ENCODE measurements around the gene PSME1. TPM values are rescaled to one million over a fixed set of nuclear protein-coding genes. Genes with fewer than 3 reads are reported as not detected.
A peak's percentile ranks its signal among the peaks of the same experiment; 100 is the strongest.

Gene PSME1
- total RNA-seq, 1 experiment from 2014 or later = 160 TPM

DNA sequence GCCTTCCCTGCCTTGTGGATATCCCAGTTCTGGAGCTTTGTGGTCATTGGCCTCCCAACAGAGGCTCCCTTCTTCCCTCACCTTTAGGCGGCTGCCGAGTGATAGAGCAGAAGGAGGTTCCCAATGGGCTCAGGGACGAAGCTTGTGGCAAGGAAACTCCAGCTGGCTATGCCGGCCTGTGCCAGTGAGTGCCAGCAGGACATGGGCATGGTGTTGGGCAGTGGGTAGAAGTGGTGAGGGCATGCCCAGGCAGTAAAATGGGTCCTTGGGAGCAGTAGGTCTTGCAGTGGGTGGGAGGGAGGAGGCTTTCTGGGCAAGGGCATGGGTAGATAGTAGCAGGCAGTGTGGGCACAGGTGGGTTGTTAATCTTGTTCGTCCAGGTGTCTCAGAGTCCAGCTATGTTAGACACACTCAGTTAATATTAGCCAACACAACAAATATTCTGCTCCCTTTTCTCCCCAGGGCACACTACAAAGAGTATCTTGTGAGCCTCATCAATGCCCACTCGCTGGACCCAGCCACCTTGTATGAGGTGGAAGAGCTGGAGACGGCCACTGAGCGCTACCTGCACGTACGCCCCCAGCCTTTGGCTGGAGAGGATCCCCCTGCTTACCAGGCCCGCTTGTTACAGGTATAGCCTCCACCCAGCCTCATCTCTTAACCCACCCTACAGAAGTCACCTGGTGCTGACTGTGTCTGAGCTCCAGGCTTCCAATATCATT, 23.9 kb downstream of the PSME1 start:
- peaks cover 8% of the 10 kb centered on the region for H3K4me1 ChIP-seq (ENCODE audit: insufficient read depth, low read length, poor library complexity, severe bottlenecking)
- peaks cover 51% of the 10 kb centered on the region for H3K36me3 ChIP-seq (ENCODE audit: insufficient read depth, low read length, poor library complexity, severe bottlenecking)
- no peak overlapping the region for H3K4me3 ChIP-seq (ENCODE audit: low read depth, low read length, poor library complexity, severe bottlenecking)
- H3K9me3 ChIP-seq (ENCODE audit: low read depth, low read length, poor library complexity, severe bottlenecking) = no peaks in the 10 kb centered on the region
- intact Hi-C loops (cut with micrococcal nuclease; ENCODE audit: unreplicated experiment) = no loop called here
- no peaks in the 10 kb centered on the region for H3K27me3 ChIP-seq (replicated peaks; ENCODE audit: insufficient read depth, low read depth, low read length, poor library complexity)
- no TSS peak for BruUV-seq (replicated peaks)
- H3K27ac ChIP-seq (ENCODE audit: low read depth, low read length, poor library complexity, severe bottlenecking) = no peak overlapping the region
- POLR2A ChIA-PET (ENCODE audit: low non-redundant PET) = interaction anchor here (0.7 to 1.2 kb wide), 2 partner anchors 95 to 251 kb away, joined by 4 to 12 read pairs; no protein-coding TSS in a partner anchor
- TF ChIP-seq, protein P1, sequence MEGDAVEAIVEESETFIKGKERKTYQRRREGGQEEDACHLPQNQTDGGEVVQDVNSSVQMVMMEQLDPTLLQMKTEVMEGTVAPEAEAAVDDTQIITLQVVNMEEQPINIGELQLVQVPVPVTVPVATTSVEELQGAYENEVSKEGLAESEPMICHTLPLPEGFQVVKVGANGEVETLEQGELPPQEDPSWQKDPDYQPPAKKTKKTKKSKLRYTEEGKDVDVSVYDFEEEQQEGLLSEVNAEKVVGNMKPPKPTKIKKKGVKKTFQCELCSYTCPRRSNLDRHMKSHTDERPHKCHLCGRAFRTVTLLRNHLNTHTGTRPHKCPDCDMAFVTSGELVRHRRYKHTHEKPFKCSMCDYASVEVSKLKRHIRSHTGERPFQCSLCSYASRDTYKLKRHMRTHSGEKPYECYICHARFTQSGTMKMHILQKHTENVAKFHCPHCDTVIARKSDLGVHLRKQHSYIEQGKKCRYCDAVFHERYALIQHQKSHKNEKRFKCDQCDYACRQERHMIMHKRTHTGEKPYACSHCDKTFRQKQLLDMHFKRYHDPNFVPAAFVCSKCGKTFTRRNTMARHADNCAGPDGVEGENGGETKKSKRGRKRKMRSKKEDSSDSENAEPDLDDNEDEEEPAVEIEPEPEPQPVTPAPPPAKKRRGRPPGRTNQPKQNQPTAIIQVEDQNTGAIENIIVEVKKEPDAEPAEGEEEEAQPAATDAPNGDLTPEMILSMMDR (conservative IDR thresholded peaks at IDR 0.05; ENCODE audit: low read depth, low read length) = no peak
- no peak for TF ChIP-seq EZH2 (IDR thresholded peaks at IDR 0.05; ENCODE audit: borderline replicate concordance, low read depth, low read length, poor library complexity, severe bottlenecking)
- CTCF ChIA-PET = interaction anchor here (2.6 kb wide), 1 partner anchor 102 kb away, joined by 17 read pairs; no protein-coding TSS in a partner anchor
- no peak for DNase-seq (ENCODE audit: low spot score)

DNA sequence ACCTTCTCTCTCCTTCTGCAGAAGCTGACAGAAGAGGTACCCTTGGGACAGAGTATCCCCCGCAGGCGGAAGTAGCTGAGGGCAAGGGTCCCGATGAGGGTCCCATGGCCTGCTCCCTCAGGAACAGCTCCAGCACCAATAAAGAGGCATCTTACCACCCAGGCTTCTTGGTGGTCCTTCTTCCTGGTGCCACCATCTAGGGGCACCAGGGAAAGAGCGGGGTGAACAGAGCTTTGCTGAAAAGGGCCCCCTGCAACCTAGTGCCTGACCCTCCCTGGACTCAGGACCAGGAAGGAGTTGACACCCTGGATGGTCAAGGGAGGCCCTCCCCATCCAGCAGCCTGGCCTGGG, 24.5 kb downstream of the PSME1 start:
- H3K4me3 ChIP-seq (ENCODE audit: low read depth, low read length, poor library complexity, severe bottlenecking) = no peak overlapping the region
- POLR2A ChIA-PET (ENCODE audit: low non-redundant PET) = no interaction called here
- no peaks in the 10 kb centered on the region for H3K27me3 ChIP-seq (replicated peaks; ENCODE audit: insufficient read depth, low read depth, low read length, poor library complexity)
- no peaks in the 10 kb centered on the region for H3K9me3 ChIP-seq (ENCODE audit: low read depth, low read length, poor library complexity, severe bottlenecking)
- intact Hi-C loops (cut with micrococcal nuclease; ENCODE audit: unreplicated experiment) = no loop called here
- peaks cover 8% of the 10 kb centered on the region for H3K4me1 ChIP-seq (ENCODE audit: insufficient read depth, low read length, poor library complexity, severe bottlenecking)
- BruUV-seq (replicated peaks) = no TSS peak
- peaks cover 46% of the 10 kb centered on the region for H3K36me3 ChIP-seq (ENCODE audit: insufficient read depth, low read length, poor library complexity, severe bottlenecking)
- TF ChIP-seq, protein P1 (conservative IDR thresholded peaks at IDR 0.05; ENCODE audit: low read depth, low read length) = no peak
- TF ChIP-seq EZH2 (IDR thresholded peaks at IDR 0.05; ENCODE audit: borderline replicate concordance, low read depth, low read length, poor library complexity, severe bottlenecking) = no peak
- DNase-seq (ENCODE audit: low spot score) = no peak
- CTCF ChIA-PET = interaction anchor here (0.6 to 2.6 kb wide), 4 partner anchors 21 to 102 kb away, joined by 3 to 17 read pairs (median 5); partner anchors contain the start of genes DCAF11 and NRL
- no peak overlapping the region for H3K27ac ChIP-seq (ENCODE audit: low read depth, low read length, poor library complexity, severe bottlenecking)

DNA sequence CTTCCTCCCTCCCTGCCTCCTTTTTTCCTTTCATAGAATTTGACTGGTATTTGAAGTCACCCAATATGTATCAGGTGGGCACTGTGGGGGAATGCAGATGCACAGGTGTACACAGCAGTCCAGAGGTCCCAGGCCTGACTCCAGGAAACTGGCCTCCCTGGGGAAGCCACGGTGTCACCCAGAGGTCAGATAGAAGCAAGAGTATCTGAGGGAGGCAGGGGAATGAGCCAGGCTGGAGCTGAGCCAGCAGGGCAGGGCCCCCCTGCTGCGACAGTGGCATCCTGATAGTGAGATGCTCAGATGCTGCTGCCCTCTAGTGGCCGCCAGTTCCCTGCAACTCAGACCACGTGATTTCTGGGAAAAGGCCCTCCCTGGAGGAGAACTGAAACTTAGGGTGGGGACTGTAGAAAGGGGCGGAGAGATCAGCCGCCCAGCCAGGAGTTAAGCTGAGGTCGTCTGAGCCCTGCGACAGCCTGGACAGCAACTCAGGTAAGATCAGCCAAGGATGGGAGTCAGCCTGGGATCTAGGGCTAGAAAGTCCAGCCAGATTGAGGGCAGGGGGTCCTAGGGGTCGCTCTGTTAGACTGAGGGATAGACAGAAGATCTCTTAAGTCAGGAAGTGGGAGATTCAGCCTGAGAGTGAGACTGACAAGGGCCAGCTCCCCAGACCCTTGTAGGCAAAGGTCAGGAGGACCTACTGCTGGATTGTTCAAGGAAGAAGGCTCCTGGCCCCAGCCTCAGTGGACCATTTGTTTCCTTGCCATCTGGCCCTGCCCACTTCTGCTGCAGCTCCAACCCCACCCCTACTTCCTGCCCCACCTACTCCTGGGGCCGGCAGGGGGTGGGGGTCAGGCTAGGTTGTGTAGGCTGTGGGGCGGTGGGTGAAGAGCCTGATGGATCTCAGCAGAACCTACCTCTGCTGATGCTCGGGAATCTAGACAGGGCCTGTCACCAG, 25.1 kb downstream of the PSME1 start, which contains the start of gene IRF9:
TSS of gene IRF9 (plus strand) at position 416 of the 955 bp plus-strand sequence. CDS start 880 bp downstream, outside the sequence.
- Histone ChIP-seq H3K36me3 (ENCODE audit: insufficient read depth, low read length, poor library complexity, severe bottlenecking) (peaks cover 40% of the 10 kb centered on the region), H3K4me3 (ENCODE audit: low read depth, low read length, poor library complexity, severe bottlenecking) (peak within 1 kb of the TSS; percentile 51), H3K4me1 (ENCODE audit: insufficient read depth, low read length, poor library complexity, severe bottlenecking) (peaks cover 8% of the 10 kb centered on the region), H3K9me3 (ENCODE audit: low read depth, low read length, poor library complexity, severe bottlenecking) (no peaks in the 10 kb centered on the region), H3K27me3 (replicated peaks; ENCODE audit: insufficient read depth, low read depth, low read length, poor library complexity) (no peaks in the 10 kb centered on the region), H3K27ac (ENCODE audit: low read depth, low read length, poor library complexity, severe bottlenecking) (peak within 1 kb of the TSS; percentile 75)
- CTCF ChIA-PET = interaction anchor here (0.5 to 2.6 kb wide), 9 partner anchors 14 to 103 kb away, joined by 3 to 17 read pairs (median 3); partner anchors contain the start of genes DCAF11, NRL and PSME1
- POLR2A ChIA-PET (ENCODE audit: low non-redundant PET) = interaction anchor here (0.6 kb wide), 1 partner anchor 67 kb away, joined by 3 read pairs; the partner anchor contains the start of gene PCK2
- TF ChIP-seq, protein P1 (conservative IDR thresholded peaks at IDR 0.05; ENCODE audit: low read depth, low read length) = peak; percentile 99
- no peak for TF ChIP-seq EZH2 (IDR thresholded peaks at IDR 0.05; ENCODE audit: borderline replicate concordance, low read depth, low read length, poor library complexity, severe bottlenecking)
- BruUV-seq (replicated peaks) = no TSS peak
- intact Hi-C loops (cut with micrococcal nuclease; ENCODE audit: unreplicated experiment) = loop anchor here (1.0 kb wide), 3 partner anchors 14 to 149 kb away; partner anchors contain the start of gene RNF31
- peak; percentile 95 for DNase-seq (ENCODE audit: low spot score)

Measured in A673 (cell line).